PC-9 (cell line): ENCODE measurements around the gene AP4S1. TPM values are rescaled to one million over a fixed set of nuclear protein-coding genes. Genes with fewer than 3 reads are reported as not detected.

Experiments
- BruUV-seq: library from RNA; stranded (reverse); fragments of 400-500 nt; replicated peaks from 2 replicates; lab custom pipeline; 2021; lab: Mats Ljungman, UMichigan
- CTCF ChIA-PET: fragments of 300-600 bp; sonication (Branson Sonifier 250); formaldehyde crosslinking; loops from one replicate; lab custom pipeline; 2022; ENCODE audit warnings: antibody characterized with exemption; lab: Charles Lee
- POLR2A ChIA-PET: fragments of 300-600 bp; sonication (Branson Sonifier 250); formaldehyde crosslinking; loops from one replicate; lab custom pipeline; 2022; ENCODE audit warnings: antibody characterized with exemption; ENCODE audit not compliant: unreplicated experiment; lab: Charles Lee
- DNase-seq, 2 experiments: peaks; one replicate each; pipeline versions ENCODE4 v3.0.0 to v3.0.0-alpha.2; 2015 to 2022; ENCODE audit warnings: mixed read lengths in 1 of 2
- H2AFZ ChIP-seq: fragments of 200-600 bp; sonication (generic); 2 replicates; pipeline ENCODE4 v1.8.1; 2017; ENCODE audit warnings: antibody characterized with exemption
- H3F3A ChIP-seq: fragments of 200-600 bp; sonication (generic); 2 replicates; pipeline ENCODE4 v1.8.1; 2017; ENCODE audit warnings: antibody characterized with exemption, mild to moderate bottlenecking, low read depth; ENCODE audit not compliant: insufficient read depth
- H3K27ac ChIP-seq: fragments of 200-600 bp; sonication (generic); 2 replicates; pipeline ENCODE4 v1.6.1; 2016; ENCODE audit warnings: mixed run types
- H3K27me3 ChIP-seq: fragments of 200-600 bp; sonication (generic); 2 replicates; pipeline ENCODE4 v1.6.1; 2016; ENCODE audit warnings: low read depth, mixed run types; ENCODE audit not compliant: insufficient read depth
- H3K36me3 ChIP-seq: fragments of 200-600 bp; sonication (generic); 2 replicates; pipeline ENCODE4 v1.6.1; 2016; ENCODE audit warnings: low read depth, mixed run types
- H3K4me1 ChIP-seq: fragments of 200-600 bp; sonication (generic); replicated peaks from 2 replicates; pipeline ENCODE4 v1.6.1; 2016; ENCODE audit warnings: mixed run types; ENCODE audit not compliant: insufficient read depth
- H3K4me2 ChIP-seq: fragments of 200-600 bp; sonication (generic); 2 replicates; pipeline ENCODE4 v1.6.1; 2017; ENCODE audit warnings: mixed run types
- H3K4me3 ChIP-seq: fragments of 200-600 bp; sonication (generic); 2 replicates; pipeline ENCODE4 v1.6.1; 2016; ENCODE audit warnings: mixed run types
- H3K79me2 ChIP-seq: fragments of 200-600 bp; sonication (generic); 2 replicates; pipeline ENCODE4 v1.6.1; 2017; ENCODE audit warnings: low read depth, mixed run types
- H3K9me2 ChIP-seq: fragments of 200-600 bp; sonication (generic); 2 replicates; pipeline ENCODE4 v1.8.1; 2017; ENCODE audit warnings: mild to moderate bottlenecking; ENCODE audit not compliant: insufficient read depth
- H3K9me3 ChIP-seq: fragments of 200-600 bp; sonication (generic); 2 replicates; pipeline ENCODE4 v1.8.1; 2016; ENCODE audit warnings: low read depth; ENCODE audit not compliant: insufficient read depth
- H4K20me1 ChIP-seq: fragments of 200-600 bp; sonication (generic); 2 replicates; pipeline ENCODE4 v1.8.1; 2017; ENCODE audit not compliant: insufficient read depth
- CTCF ChIP-seq: fragments of 200-600 bp; sonication (generic); conservative IDR thresholded peaks from 2 replicates; pipeline ENCODE4 v1.6.1; 2017; ENCODE audit warnings: mixed run types, antibody characterized with exemption, mild to moderate bottlenecking, moderate library complexity
- EZH2 ChIP-seq: fragments of 200-600 bp; sonication (generic); IDR thresholded peaks from 2 replicates; pipeline ENCODE4 v1.8.0; 2017; ENCODE audit warnings: antibody characterized with exemption, low read depth
- intact Hi-C: fragments of 100-400 bp; cut with micrococcal nuclease; formaldehyde crosslinking; loops from one replicate; pipeline ENCODE4 v1.10.0; 2022; ENCODE audit not compliant: unreplicated experiment
- total RNA-seq: library from RNA; stranded (reverse); gene quantifications from 2 replicates; pipeline ENCODE4 v1.2.3, GENCODE V29; 2021

AP4S1 gene
- total RNA-seq, 1 experiment from 2014 or later: 2.8 TPM

DNA sequence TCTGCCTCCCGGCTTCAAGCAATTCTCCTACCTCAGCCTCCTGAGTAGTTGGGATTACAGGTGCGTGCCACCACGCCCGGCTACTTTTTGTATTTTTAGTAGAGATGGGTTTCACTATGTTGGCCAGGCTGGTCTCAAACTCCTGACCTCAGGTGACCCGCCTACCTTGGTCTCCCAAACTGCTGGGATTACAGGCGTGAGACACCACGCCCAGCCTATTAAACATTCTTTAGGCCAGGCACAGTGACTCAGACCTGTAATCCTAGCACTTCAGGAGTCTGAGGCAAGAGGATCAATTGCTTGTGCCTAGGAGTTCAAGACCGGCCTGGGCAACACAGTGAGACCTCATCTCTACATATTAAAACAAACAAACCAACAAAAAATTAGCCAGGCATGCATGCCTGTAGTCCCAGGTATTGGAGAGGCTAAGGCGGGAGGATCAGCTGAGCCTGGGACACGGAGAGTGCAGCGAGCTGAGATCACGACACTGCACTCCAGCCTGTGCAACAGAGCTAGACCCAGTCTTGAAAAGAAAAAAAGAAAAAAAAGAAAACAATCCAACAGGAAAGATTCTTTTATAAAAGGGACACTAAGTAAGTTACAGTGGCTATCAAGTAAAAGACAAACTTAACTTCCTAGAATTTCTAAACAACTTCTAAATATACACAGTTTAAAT is 111.9 kb downstream of the AP4S1 start:
- no TSS peak for BruUV-seq
- no peak overlapping the region for H3K27ac ChIP-seq
- intact Hi-C loops: loop anchor here (10.0 kb wide), 1 partner anchor 217 kb away; no protein-coding TSS in a partner anchor

GRCh38 chr14:31138301-31138700 is 112.9 kb downstream of the AP4S1 start:
- TF ChIP-seq EZH2: no peak
- TF ChIP-seq CTCF: no peak
- no peaks in the 10 kb centered on the region for H3K9me3 ChIP-seq
- no TSS peak for BruUV-seq
- H3K4me3 ChIP-seq: no peak overlapping the region
- no peak overlapping the region for H3K27ac ChIP-seq
- H3K4me1 ChIP-seq: no peaks in the 10 kb centered on the region
- H3K36me3 ChIP-seq: peaks cover 11% of the 10 kb centered on the region; the same call in 1 of the 2 replicates
- no peak overlapping the region for H3K4me2 ChIP-seq
- intact Hi-C loops: loop anchor here (10.0 kb wide), 1 partner anchor 216 kb away; no protein-coding TSS in a partner anchor
- POLR2A ChIA-PET: no interaction called here
- peaks cover 11% of the 10 kb centered on the region; the same call in 1 of the 2 replicates for H3F3A ChIP-seq
- H2AFZ ChIP-seq: no peak overlapping the region
- H3K9me2 ChIP-seq: no peaks in the 10 kb centered on the region
- CTCF ChIA-PET: no interaction called here
- no peak for DNase-seq
- no peaks in the 10 kb centered on the region for H3K27me3 ChIP-seq
- H3K79me2 ChIP-seq: no peaks in the 10 kb centered on the region
- H4K20me1 ChIP-seq: no peaks in the 10 kb centered on the region

More for the DNA sequence above, 111.9 kb downstream of the AP4S1 start:
- TF ChIP-seq CTCF (no peak), EZH2 (no peak)
- H3K9me3 ChIP-seq: no peaks in the 10 kb centered on the region
- no peaks in the 10 kb centered on the region for H3K4me1 ChIP-seq
- no peak for DNase-seq
- H4K20me1 ChIP-seq: no peaks in the 10 kb centered on the region
- H3K4me3 ChIP-seq: no peak overlapping the region
- no peak overlapping the region for H2AFZ ChIP-seq
- H3F3A ChIP-seq: peaks cover 11% of the 10 kb centered on the region; the same call in 1 of the 2 replicates
- ChIA-PET POLR2A (no interaction called here), CTCF (no interaction called here)
- peaks cover 11% of the 10 kb centered on the region; the same call in 1 of the 2 replicates for H3K36me3 ChIP-seq
- H3K9me2 ChIP-seq: no peaks in the 10 kb centered on the region
- H3K4me2 ChIP-seq: no peak overlapping the region
- H3K79me2 ChIP-seq: no peaks in the 10 kb centered on the region
- H3K27me3 ChIP-seq: no peaks in the 10 kb centered on the region

DNA sequence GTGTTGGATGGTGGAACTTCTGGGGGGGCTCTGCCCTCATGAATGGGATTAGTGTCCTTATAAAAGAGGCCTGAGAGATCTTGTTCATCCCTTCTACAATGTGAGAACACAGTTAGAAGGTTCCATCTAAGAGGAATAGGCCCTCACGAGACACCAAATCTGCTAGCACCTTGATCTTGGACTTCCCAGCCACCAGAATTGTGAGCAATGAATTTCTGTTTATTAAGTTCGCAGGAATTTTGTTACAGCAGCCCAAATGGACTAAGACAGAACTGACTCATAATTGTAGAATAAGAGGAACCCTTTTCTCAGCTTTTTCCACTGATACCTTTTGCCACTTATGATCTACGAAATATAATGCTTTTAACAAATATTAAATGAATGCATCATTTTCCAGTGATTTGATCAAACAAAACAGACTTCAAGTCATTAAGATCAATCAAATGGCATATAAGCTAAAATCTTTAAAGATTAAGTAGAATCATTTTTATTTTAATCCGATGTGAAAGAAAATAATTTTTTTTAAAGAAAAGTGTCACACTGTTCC is 113.9 kb downstream of the AP4S1 start:
- DNase-seq: no peak
- H3K36me3 ChIP-seq: peaks cover 11% of the 10 kb centered on the region; the same call in 1 of the 2 replicates
- ChIA-PET POLR2A (no interaction called here), CTCF (no interaction called here)
- no peaks in the 10 kb centered on the region for H3K4me1 ChIP-seq
- no peak overlapping the region for H3K4me3 ChIP-seq
- no peaks in the 10 kb centered on the region for H3K27me3 ChIP-seq
- no peak overlapping the region for H3K4me2 ChIP-seq
- no peak overlapping the region for H3K27ac ChIP-seq
- no TSS peak for BruUV-seq
- no peaks in the 10 kb centered on the region for H3K9me2 ChIP-seq
- H3K79me2 ChIP-seq: no peaks in the 10 kb centered on the region
- no peak overlapping the region for H2AFZ ChIP-seq
- intact Hi-C loops: loop anchor here (10.0 kb wide), 1 partner anchor 215 kb away; no protein-coding TSS in a partner anchor
- no peaks in the 10 kb centered on the region for H3K9me3 ChIP-seq
- no peaks in the 10 kb centered on the region for H4K20me1 ChIP-seq
- TF ChIP-seq CTCF (no peak), EZH2 (no peak)
- H3F3A ChIP-seq: peaks cover 11% of the 10 kb centered on the region; the same call in 1 of the 2 replicates
